ENCODE data around the gene ATL2.
"Not testable (repeated sequence)": the region's sequence is repeated elsewhere in the genome, so short reads cannot be mapped to it uniquely, and the experiment has no call there.

GRCh38 chr2:38319240-38319639, 57.8 kb downstream of the ATL2 start:
- TF ChIP-seq CTCF, POLR2A (IDR thresholded peaks at IDR 0.05): not testable (repeated sequence)

Measured in tibial nerve (tissue), 3 donors.